Testis (tissue), 3 donors: ENCODE data around the gene CCM2. TPM values are rescaled to one million over a fixed set of nuclear protein-coding genes. Genes with fewer than 3 reads are reported as not detected.

Experiments
- DNase-seq: peaks from one replicate; pipeline ENCODE4 v3.0.0-alpha.2; 2019
- H3K27ac ChIP-seq, 2 donors: fragments of 200-600 bp; sonication (generic); one replicate each; pipeline ENCODE4 v1.5.1; 2019
- H3K27me3 ChIP-seq: fragments of 200-600 bp; sonication (generic); one replicate; pipeline ENCODE4 v1.5.1; 2019
- H3K36me3 ChIP-seq: fragments of 200-600 bp; sonication (generic); one replicate; pipeline ENCODE4 v1.5.1; 2017; ENCODE audit warnings: low read depth; ENCODE audit errors: missing control alignments
- H3K4me1 ChIP-seq: fragments of 200-600 bp; sonication (generic); one replicate; pipeline ENCODE4 v1.5.1; 2019
- H3K4me3 ChIP-seq, 2 donors: fragments of 200-600 bp; sonication (generic); one replicate each; pipeline ENCODE4 v1.5.1; 2017 to 2019
- H3K9me3 ChIP-seq: fragments of 200-600 bp; sonication (generic); one replicate; pipeline ENCODE4 v1.5.1; 2017
- CTCF ChIP-seq, 3 experiments: fragments of 450-650 bp in 2 of 3; fragments of 200-600 bp in 1 of 3; sonication (generic) in 1 of 3; IDR thresholded peaks; one replicate each; pipeline ENCODE4 v1.5.1; 2016 to 2019; ENCODE audit warnings: antibody characterized with exemption in 3 of 3, mild to moderate bottlenecking in 2 of 3, moderate library complexity in 1 of 3
- POLR2A ChIP-seq: fragments of 450-650 bp; IDR thresholded peaks from one replicate; pipeline ENCODE4 v1.6.1; 2017; ENCODE audit warnings: antibody characterized with exemption, mild to moderate bottlenecking, moderate library complexity
- WGBS, 2 donors: methylation state at CpG; one replicate each; pipeline ENCODE4 v1.1.5; 2018; 5-methylcytosine and 5-hydroxymethylcytosine counted together
- intact Hi-C: fragments of 100-400 bp; cut with DNase I; formaldehyde crosslinking; loops from one replicate; pipeline ENCODE4 v1.15.1; 2023; ENCODE audit warnings: low total_unique reads
- polyA plus RNA-seq: library from polyadenylated mRNA; stranded (reverse); fragments of 350-450 nt; fragmentation: Illumina TruSeq; extraction: RNeasy Lipid Tissue Mini Kit (QIAGEN cat#74804); gene quantifications from one replicate; pipeline ENCODE4 v1.2.3, GENCODE V29; 2014; ENCODE audit warnings: low read depth, low replicate concordance; ENCODE audit not compliant: insufficient read depth
- total RNA-seq, 2 donors: library from RNA; depleted of rRNA; stranded (reverse); fragments of >200 nt; gene quantifications; one replicate each; pipeline ENCODE4 v1.2.3, GENCODE V29; 2016

The CCM2 gene
- total and polyA plus RNA-seq, 3 donors from 2014 or later = 57.6 to 95.1 (median 85.4) TPM

GRCh38 chr7:45073031-45073785, 73.2 kb downstream of the CCM2 start:
- no peaks in the 10 kb centered on the region for H3K36me3 ChIP-seq
- WGBS, 2 donors = 81 to 83% methylated on average over 11 to 17 of the region's 17 CpGs
- intact Hi-C loops = no loop called here

GRCh38 chr7:45073786-45074527, 74.0 kb downstream of the CCM2 start:
- Histone ChIP-seq H3K9me3 (no peaks in the 10 kb centered on the region), H3K36me3 (no peaks in the 10 kb centered on the region), H3K27ac (no peak overlapping the region), H3K4me1 (peaks cover 4% of the 10 kb centered on the region), H3K27me3 (no peaks in the 10 kb centered on the region), H3K4me3 (no peak overlapping the region)
- no peak for TF ChIP-seq CTCF (IDR thresholded peaks at IDR 0.05)
- no peak for TF ChIP-seq POLR2A
- WGBS, 2 donors = 73 to 76% methylated on average over 9 to 15 of the region's 15 CpGs
- peak; percentile 79 for DNase-seq
- intact Hi-C loops = no loop called here

More at GRCh38 chr7:45073031-45073785, 73.2 kb downstream of the CCM2 start:
- Histone ChIP-seq H3K4me1 (peaks cover 4% of the 10 kb centered on the region), H3K4me3 (no peak overlapping the region), H3K27me3 (no peaks in the 10 kb centered on the region), H3K9me3 (no peaks in the 10 kb centered on the region), H3K27ac (no peak overlapping the region)
- TF ChIP-seq POLR2A = no peak
- no peak for TF ChIP-seq CTCF (IDR thresholded peaks at IDR 0.05)
- no peak for DNase-seq

- H3K4me3 ChIP-seq = no peak overlapping the region
- H3K9me3 ChIP-seq = no peaks in the 10 kb centered on the region
- no peaks in the 10 kb centered on the region for H3K36me3 ChIP-seq
- no peak overlapping the region for H3K27ac ChIP-seq
- WGBS, 2 donors = 79 to 85% methylated on average over 16 of the region's 16 CpGs
- H3K4me1 ChIP-seq = peaks cover 4% of the 10 kb centered on the region
- intact Hi-C loops = no loop called here
- no peak for TF ChIP-seq CTCF (IDR thresholded peaks at IDR 0.05)
- TF ChIP-seq POLR2A = no peak
- no peaks in the 10 kb centered on the region for H3K27me3 ChIP-seq
- no peak for DNase-seq
These were observed 74.7 kb downstream of the CCM2 start for GRCh38 chr7:45074528-45075354.

GRCh38 chr7:45075355-45075644, 75.3 kb downstream of the CCM2 start:
- H3K27me3 ChIP-seq = no peaks in the 10 kb centered on the region
- H3K9me3 ChIP-seq = no peaks in the 10 kb centered on the region
- 100% methylated on average over 1 of the region's 1 CpG for WGBS, 2 donors
- TF ChIP-seq POLR2A (no peak), CTCF (IDR thresholded peaks at IDR 0.05) (no peak)
- H3K27ac ChIP-seq = no peak overlapping the region
- DNase-seq = no peak
- intact Hi-C loops = no loop called here
- H3K4me1 ChIP-seq = peaks cover 4% of the 10 kb centered on the region
- no peaks in the 10 kb centered on the region for H3K36me3 ChIP-seq
- no peak overlapping the region for H3K4me3 ChIP-seq
